ENCODE results near the gene SCCPDH.
"Not testable (repeated sequence)": the region's sequence is repeated elsewhere in the genome, so short reads cannot be mapped to it uniquely, and the experiment has no call there.

The SCCPDH gene

DNA sequence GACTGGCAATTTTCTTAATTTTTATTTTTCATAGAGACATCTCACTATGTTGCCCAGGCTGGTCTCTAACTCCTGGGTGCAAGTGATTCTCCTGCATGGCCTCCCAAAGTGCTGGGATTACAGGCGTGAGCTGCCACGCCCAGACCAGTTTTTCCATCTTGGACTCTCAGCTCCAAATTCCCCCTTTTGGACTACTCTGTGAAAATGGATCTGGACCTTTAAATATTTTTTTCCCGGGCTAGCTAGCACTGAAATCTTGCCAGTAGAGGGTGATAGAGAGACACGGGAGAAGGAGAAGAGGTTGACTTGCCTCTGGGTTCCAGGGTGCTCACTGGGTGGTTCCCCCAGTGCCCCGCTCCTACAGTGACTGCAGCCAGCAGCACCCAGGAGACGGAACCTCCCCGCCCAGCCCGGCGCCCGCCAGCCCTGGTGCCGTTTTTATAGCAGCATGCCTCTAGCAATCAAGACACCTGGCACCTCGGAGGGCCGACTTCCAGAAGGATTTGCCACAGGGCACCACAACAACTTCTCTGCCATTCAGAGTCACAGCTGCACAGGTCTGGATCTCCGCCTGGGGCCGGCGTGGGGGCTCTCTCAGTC lies 34.7 kb upstream of the SCCPDH start:
- Histone ChIP-seq H3K27ac (ENCODE audit: low read length) (no peak overlapping the region), H3K9ac (ENCODE audit: low read length) (peak overlapping the region; percentile 13; the same call in 1 of the 2 replicates), H3K9me3 (replicated peaks; ENCODE audit: insufficient read depth, low read length) (no peaks in the 10 kb centered on the region), H3K79me2 (ENCODE audit: low read length) (no peaks in the 10 kb centered on the region), H3K4me2 (ENCODE audit: low read depth, low read length) (peak overlapping the region; percentile 70), H3K9me2 (replicated peaks; ENCODE audit: insufficient read depth, low read length) (no peaks in the 10 kb centered on the region), H3K36me3 (replicated peaks; ENCODE audit: insufficient read depth, low read length) (no peaks in the 10 kb centered on the region), H4K20me1 (ENCODE audit: insufficient read depth, low read length) (no peaks in the 10 kb centered on the region), H2AFZ (ENCODE audit: low read length) (peak overlapping the region; percentile 68), H3K4me1 (ENCODE audit: low read length) (no peaks in the 10 kb centered on the region), H3K27me3 (replicated peaks; ENCODE audit: insufficient read depth, low read length) (no peaks in the 10 kb centered on the region), H3F3A (ENCODE audit: insufficient read depth, low read length) (no peaks in the 10 kb centered on the region), H3K4me3 (ENCODE audit: low read length) (peak overlapping the region; percentile 51)
- peak; percentile 84 for DNase-seq
- TF ChIP-seq EZH2phosphoT487 (IDR thresholded peaks at IDR 0.05; ENCODE audit: low read length) (no peak), EZH2 (optimal IDR thresholded peaks at IDR 0.05; ENCODE audit: low read depth, low read length) (no peak), CTCF (IDR thresholded peaks at IDR 0.05; ENCODE audit: low read length) (peak; percentile 96)

DNA sequence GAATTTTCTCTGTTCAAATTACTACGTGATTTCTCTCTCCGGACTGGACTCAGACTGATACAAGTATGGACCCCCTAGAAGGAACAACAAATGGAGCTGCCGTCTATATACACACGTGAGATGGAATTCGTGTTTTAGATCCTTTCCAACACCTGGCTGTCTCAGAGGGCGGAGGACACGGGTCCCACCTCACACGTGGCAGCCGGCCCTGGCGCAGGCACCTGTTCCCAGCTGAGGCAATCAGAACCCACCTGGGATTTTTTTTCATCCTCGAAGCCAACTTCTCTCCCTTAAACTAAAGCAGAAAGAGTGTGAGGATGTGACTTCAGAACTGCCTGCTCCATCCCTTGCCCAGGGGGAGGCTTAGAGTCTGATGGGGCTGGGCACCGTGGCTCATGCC lies 34.1 kb upstream of the SCCPDH start:
- Histone ChIP-seq H3K79me2 (ENCODE audit: low read length) (no peaks in the 10 kb centered on the region), H3K9me2 (replicated peaks; ENCODE audit: insufficient read depth, low read length) (no peaks in the 10 kb centered on the region), H2AFZ (ENCODE audit: low read length) (peak overlapping the region; percentile 68), H3K4me1 (ENCODE audit: low read length) (no peaks in the 10 kb centered on the region), H3K36me3 (replicated peaks; ENCODE audit: insufficient read depth, low read length) (no peaks in the 10 kb centered on the region), H3K4me3 (ENCODE audit: low read length) (peak overlapping the region; percentile 51; the same call in 1 of the 2 replicates), H3F3A (ENCODE audit: insufficient read depth, low read length) (no peaks in the 10 kb centered on the region), H3K9me3 (replicated peaks; ENCODE audit: insufficient read depth, low read length) (no peaks in the 10 kb centered on the region), H3K9ac (ENCODE audit: low read length) (no peak overlapping the region), H4K20me1 (ENCODE audit: insufficient read depth, low read length) (no peaks in the 10 kb centered on the region), H3K27me3 (replicated peaks; ENCODE audit: insufficient read depth, low read length) (no peaks in the 10 kb centered on the region), H3K4me2 (ENCODE audit: low read depth, low read length) (peak overlapping the region; percentile 70), H3K27ac (ENCODE audit: low read length) (no peak overlapping the region)
- TF ChIP-seq EZH2 (optimal IDR thresholded peaks at IDR 0.05; ENCODE audit: low read depth, low read length) (no peak), EZH2phosphoT487 (IDR thresholded peaks at IDR 0.05; ENCODE audit: low read length) (no peak), CTCF (IDR thresholded peaks at IDR 0.05; ENCODE audit: low read length) (no peak)
- no peak for DNase-seq

GRCh38 chr1:246691622-246692495 lies 32.4 kb upstream of the SCCPDH start:
- no peaks in the 10 kb centered on the region for H3K9me2 ChIP-seq (replicated peaks; ENCODE audit: insufficient read depth, low read length)

GRCh38 chr1:246694213-246694895 lies 29.9 kb upstream of the SCCPDH start:
- H4K20me1 ChIP-seq (ENCODE audit: insufficient read depth, low read length); H3K27ac ChIP-seq (ENCODE audit: low read length); H3K4me2 ChIP-seq (ENCODE audit: low read depth, low read length); H3K9ac ChIP-seq (ENCODE audit: low read length); H3K9me2 ChIP-seq (replicated peaks; ENCODE audit: insufficient read depth, low read length); H3K4me3 ChIP-seq (ENCODE audit: low read length); H3K79me2 ChIP-seq (ENCODE audit: low read length); H3K27me3 ChIP-seq (replicated peaks; ENCODE audit: insufficient read depth, low read length); H3K4me1 ChIP-seq (ENCODE audit: low read length); H2AFZ ChIP-seq (ENCODE audit: low read length); H3F3A ChIP-seq (ENCODE audit: insufficient read depth, low read length); H3K36me3 ChIP-seq (replicated peaks; ENCODE audit: insufficient read depth, low read length); H3K9me3 ChIP-seq (replicated peaks; ENCODE audit: insufficient read depth, low read length); DNase-seq: not testable (repeated sequence)

More at GRCh38 chr1:246691622-246692495, 32.4 kb upstream of the SCCPDH start:
- Histone ChIP-seq H3F3A (ENCODE audit: insufficient read depth, low read length) (no peaks in the 10 kb centered on the region), H4K20me1 (ENCODE audit: insufficient read depth, low read length) (no peaks in the 10 kb centered on the region), H3K4me3 (ENCODE audit: low read length) (no peak overlapping the region), H3K9me3 (replicated peaks; ENCODE audit: insufficient read depth, low read length) (no peaks in the 10 kb centered on the region), H3K9ac (ENCODE audit: low read length) (no peak overlapping the region), H3K4me1 (ENCODE audit: low read length) (no peaks in the 10 kb centered on the region), H3K27ac (ENCODE audit: low read length) (no peak overlapping the region), H3K79me2 (ENCODE audit: low read length) (no peaks in the 10 kb centered on the region), H3K36me3 (replicated peaks; ENCODE audit: insufficient read depth, low read length) (no peaks in the 10 kb centered on the region), H3K4me2 (ENCODE audit: low read depth, low read length) (no peak overlapping the region), H3K27me3 (replicated peaks; ENCODE audit: insufficient read depth, low read length) (no peaks in the 10 kb centered on the region), H2AFZ (ENCODE audit: low read length) (no peak overlapping the region)
- no peak for TF ChIP-seq EZH2phosphoT487 (IDR thresholded peaks at IDR 0.05; ENCODE audit: low read length)
- no peak for TF ChIP-seq CTCF (IDR thresholded peaks at IDR 0.05; ENCODE audit: low read length)
- TF ChIP-seq EZH2 (optimal IDR thresholded peaks at IDR 0.05; ENCODE audit: low read depth, low read length), result no peak
- DNase-seq, result no peak

All from MM.1S (cell line).